Suprapubic skin (tissue), 4 donors: ENCODE measurements around the gene SMYD3.

Source experiments
- CTCF ChIP-seq, 2 donors: fragments of 200-600 bp in 1 of 2; fragments of 450-650 bp in 1 of 2; sonication (generic) in 1 of 2; IDR thresholded peaks; one replicate each; pipeline ENCODE4 v1.5.1; 2016 to 2019; ENCODE audit warnings: antibody characterized with exemption in 2 of 2, mild to moderate bottlenecking in 1 of 2, moderate library complexity in 1 of 2
- POLR2A ChIP-seq, 2 donors: fragments of 450-650 bp; IDR thresholded peaks; one replicate each; pipeline ENCODE4 v1.6.1; 2017; ENCODE audit warnings: antibody characterized with exemption in 2 of 2, mild to moderate bottlenecking in 2 of 2, moderate library complexity in 2 of 2
- POLR2AphosphoS5 ChIP-seq, 3 donors: sonication (generic); formaldehyde crosslinking; IDR thresholded peaks; one replicate each; pipeline ENCODE4 v1.6.1; 2017; ENCODE audit warnings: antibody characterized with exemption in 3 of 3

DNA sequence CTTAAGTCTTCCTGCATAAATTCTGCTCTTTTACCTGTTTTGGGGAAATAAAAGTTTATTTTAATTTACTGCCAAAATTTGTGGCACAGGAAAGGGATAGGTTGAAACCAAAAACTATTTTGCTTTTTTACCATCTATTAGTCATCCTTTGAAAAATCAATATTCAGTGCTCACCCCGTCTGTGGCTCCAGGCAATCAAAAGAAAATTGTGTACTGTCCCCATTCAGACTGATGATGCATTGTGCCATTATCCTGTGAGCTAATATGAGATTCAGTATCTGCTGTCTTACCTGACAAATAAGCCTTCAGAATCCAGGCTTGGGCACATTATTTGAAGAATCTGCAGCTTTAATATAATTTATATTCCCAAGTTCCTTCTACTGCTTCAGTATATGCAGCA is 701.5 kb downstream of the SMYD3 start:
- TF ChIP-seq CTCF (IDR thresholded peaks at IDR 0.05) (no peak), POLR2A (IDR thresholded peaks at IDR 0.05) (no peak), POLR2AphosphoS5 (IDR thresholded peaks at IDR 0.05) (no peak)
